AG04449 (cell line): ENCODE data around the gene DNPEP.
"Not testable (repeated sequence)": the region's sequence is repeated elsewhere in the genome, so short reads cannot be mapped to it uniquely, and the experiment has no call there.

ENCODE experiments used
- CTCF ChIA-PET: fragments of 350-600 bp; formaldehyde crosslinking; extraction: SDS; loops from one replicate; lab custom pipeline; 2021; ENCODE audit warnings: antibody characterized with exemption; lab: Yijun Ruan, JAX
- POLR2A ChIA-PET: fragments of 400-600, 350-600 bp; formaldehyde crosslinking; extraction: SDS; loops from one replicate; lab custom pipeline; 2020; ENCODE audit warnings: antibody characterized with exemption, inconsistent platforms; lab: Yijun Ruan, JAX
- DNase-seq: peaks from one replicate; pipeline ENCODE4 v3.0.0-alpha.2; 2010; ENCODE audit warnings: low read depth, low spot score
- H3K4me3 ChIP-seq: 2 replicates; pipeline ENCODE4 v1.5.1; 2011; ENCODE audit warnings: low read depth, mild to moderate bottlenecking, control low read depth, low read length
- TF ChIP-seq, protein P1 (sequence below): IDR thresholded peaks from one replicate; pipeline ENCODE4 v1.5.1; 2011; ENCODE audit warnings: mild to moderate bottlenecking, moderate library complexity, low read length, control low read depth, inconsistent platforms; ENCODE audit not compliant: insufficient read depth; ENCODE audit errors: missing control alignments

DNPEP gene

DNA sequence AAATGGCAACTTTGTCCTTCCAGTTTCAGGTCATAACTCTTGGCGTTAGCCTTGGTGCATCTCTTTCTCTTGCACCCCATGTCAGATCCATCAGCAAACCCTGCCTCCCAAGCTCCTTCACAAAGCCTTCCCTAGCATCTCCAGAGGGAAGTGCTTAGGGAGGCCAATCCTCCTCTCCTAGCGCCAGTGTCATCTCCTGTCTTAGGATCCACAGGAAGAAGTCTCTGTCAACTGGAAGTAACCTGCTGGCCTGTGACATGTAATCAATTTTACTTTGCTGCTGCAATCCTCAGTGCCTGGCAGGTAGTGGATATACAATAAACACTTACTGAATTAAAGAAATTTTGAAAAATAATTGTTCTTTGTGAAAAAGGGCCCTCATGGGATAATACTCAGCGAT, 7.9 kb upstream of the DNPEP start:
- H3K4me3 ChIP-seq: no peak overlapping the region
- TF ChIP-seq, protein P1, sequence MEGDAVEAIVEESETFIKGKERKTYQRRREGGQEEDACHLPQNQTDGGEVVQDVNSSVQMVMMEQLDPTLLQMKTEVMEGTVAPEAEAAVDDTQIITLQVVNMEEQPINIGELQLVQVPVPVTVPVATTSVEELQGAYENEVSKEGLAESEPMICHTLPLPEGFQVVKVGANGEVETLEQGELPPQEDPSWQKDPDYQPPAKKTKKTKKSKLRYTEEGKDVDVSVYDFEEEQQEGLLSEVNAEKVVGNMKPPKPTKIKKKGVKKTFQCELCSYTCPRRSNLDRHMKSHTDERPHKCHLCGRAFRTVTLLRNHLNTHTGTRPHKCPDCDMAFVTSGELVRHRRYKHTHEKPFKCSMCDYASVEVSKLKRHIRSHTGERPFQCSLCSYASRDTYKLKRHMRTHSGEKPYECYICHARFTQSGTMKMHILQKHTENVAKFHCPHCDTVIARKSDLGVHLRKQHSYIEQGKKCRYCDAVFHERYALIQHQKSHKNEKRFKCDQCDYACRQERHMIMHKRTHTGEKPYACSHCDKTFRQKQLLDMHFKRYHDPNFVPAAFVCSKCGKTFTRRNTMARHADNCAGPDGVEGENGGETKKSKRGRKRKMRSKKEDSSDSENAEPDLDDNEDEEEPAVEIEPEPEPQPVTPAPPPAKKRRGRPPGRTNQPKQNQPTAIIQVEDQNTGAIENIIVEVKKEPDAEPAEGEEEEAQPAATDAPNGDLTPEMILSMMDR: no peak
- ChIA-PET POLR2A (no interaction called here), CTCF (interaction anchor here (1.3 to 16.3 kb wide), 2 partner anchors 9 to 132 kb away, joined by 6 to 887 read pairs; no protein-coding TSS in a partner anchor)
- DNase-seq: no peak

DNA sequence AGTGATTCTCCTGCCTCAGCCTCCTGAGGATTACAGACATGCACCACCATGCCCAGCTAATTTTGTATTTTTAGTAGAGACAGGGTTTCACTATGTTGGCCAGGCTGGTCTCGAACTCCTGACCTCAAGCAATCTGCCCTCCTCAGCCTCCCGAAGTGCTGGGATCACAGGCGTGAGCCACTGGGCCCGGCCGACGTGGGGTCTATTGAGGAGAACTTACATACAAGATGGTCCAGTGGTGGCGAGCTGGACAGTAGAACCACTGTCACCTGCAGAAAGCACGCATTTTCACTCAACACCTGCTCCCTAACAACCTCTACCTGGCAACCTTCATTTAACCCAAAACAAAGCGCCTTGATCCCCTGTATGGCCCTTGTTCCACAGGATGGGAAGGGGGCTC, 7.3 kb upstream of the DNPEP start:
- CTCF ChIA-PET: interaction anchor here (1.3 to 16.3 kb wide), 2 partner anchors 9 to 133 kb away, joined by 6 to 887 read pairs; no protein-coding TSS in a partner anchor
- H3K4me3 ChIP-seq, DNase-seq, POLR2A ChIA-PET: not testable (repeated sequence)

DNA sequence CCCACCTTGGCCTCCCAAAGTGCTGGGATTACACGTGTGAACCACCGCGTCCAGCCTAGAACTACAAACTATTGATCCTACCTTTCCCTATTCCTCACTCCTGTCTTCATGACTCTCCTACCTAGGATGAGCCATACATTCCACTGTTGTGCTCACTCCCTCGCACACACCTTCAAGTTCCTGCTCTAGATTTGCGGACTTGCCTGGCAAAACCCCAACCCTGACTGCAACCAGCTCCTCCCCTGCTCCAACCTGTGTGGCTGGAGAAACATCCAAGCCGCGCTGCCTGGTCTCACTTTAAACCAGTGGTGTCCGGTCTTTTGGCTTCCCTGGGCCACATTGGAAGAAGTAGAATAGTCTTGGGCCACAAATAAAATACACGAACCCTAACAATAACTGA, 5.0 kb upstream of the DNPEP start:
- POLR2A ChIA-PET: interaction anchor here (0.7 kb wide), 1 partner anchor 49 kb away, joined by 3 read pairs; no protein-coding TSS in a partner anchor
- TF ChIP-seq, protein P1: no peak
- no peak for DNase-seq
- H3K4me3 ChIP-seq: no peak overlapping the region
- CTCF ChIA-PET: interaction anchor here (1.4 to 7.6 kb wide), 4 partner anchors 8 to 138 kb away, joined by 3 to 187 read pairs (median 11); a partner anchor contains a TSS

DNA sequence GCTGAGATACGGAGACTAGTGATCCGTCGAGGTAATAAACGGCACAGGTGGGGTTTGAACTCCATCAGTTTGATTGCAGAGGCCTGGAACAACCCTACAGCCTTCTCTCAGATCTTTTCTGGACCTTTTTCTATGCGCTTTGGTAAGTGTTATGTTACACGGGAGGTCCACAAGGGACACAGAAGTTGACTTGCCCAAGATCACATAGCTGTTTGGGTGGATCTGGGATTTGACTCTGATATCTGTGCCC, 1.1 kb upstream of the DNPEP start:
- POLR2A ChIA-PET: no interaction called here
- DNase-seq: no peak
- TF ChIP-seq, protein P1: no peak
- H3K4me3 ChIP-seq: peak overlapping the region; percentile 56
- CTCF ChIA-PET: interaction anchor here (0.7 to 7.6 kb wide), 31 partner anchors 10 to 301 kb away, joined by 3 to 187 read pairs (median 5); partner anchors contain the start of genes GLB1L, GMPPA, NHEJ1 and STK16

DNA sequence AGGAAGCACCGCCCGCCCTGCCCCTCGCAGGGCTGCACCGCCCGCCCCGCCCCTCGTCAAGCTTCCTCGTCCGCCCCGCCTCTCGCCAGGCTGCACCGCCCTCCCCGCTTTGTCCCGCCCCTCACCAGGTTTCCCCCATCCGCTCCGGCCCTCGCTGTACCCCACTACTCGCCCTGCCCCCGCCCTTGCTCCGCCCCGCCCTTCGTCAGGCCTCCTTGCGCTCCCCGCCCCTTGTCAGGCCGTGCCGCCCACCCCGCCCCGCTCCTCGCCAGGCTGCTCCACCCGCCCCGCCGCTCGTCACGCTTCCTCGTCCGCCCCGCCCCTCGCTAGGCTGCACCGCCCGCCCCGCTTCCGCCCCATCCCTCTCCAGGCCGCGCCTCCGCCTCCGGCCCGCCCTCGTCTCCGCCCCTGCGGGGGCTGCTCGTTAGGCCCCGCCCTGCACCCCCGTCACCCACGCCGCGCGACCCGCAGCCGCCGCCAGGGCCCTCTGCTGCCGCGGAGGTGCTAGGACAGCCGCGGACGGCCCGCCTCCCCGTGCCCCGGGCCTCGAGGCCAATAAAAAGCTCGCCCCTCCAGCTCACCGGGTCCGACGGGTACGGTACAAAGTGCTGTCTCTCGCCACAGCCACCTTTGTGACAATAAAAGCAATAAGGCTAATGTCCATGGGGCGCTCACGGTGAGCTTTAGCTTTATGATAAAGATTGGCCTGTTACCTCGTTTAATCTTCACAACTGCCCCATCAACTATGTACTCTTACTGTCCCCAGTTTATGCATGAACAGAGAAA, 602 bp upstream of the DNPEP start:
- ChIA-PET POLR2A (interaction anchor here (0.9 to 1.4 kb wide), 3 partner anchors 19 to 80 kb away, joined by 3 to 6 read pairs (median 3); no protein-coding TSS in a partner anchor), CTCF (interaction anchor here (0.7 to 7.6 kb wide), 35 partner anchors 9 to 301 kb away, joined by 3 to 187 read pairs (median 4); partner anchors contain the start of genes GLB1L, GMPPA, NHEJ1 and STK16)
- DNase-seq: peak; percentile 73
- peak overlapping the region; percentile 56 for H3K4me3 ChIP-seq
- TF ChIP-seq, protein P1: peak; percentile 60

DNA sequence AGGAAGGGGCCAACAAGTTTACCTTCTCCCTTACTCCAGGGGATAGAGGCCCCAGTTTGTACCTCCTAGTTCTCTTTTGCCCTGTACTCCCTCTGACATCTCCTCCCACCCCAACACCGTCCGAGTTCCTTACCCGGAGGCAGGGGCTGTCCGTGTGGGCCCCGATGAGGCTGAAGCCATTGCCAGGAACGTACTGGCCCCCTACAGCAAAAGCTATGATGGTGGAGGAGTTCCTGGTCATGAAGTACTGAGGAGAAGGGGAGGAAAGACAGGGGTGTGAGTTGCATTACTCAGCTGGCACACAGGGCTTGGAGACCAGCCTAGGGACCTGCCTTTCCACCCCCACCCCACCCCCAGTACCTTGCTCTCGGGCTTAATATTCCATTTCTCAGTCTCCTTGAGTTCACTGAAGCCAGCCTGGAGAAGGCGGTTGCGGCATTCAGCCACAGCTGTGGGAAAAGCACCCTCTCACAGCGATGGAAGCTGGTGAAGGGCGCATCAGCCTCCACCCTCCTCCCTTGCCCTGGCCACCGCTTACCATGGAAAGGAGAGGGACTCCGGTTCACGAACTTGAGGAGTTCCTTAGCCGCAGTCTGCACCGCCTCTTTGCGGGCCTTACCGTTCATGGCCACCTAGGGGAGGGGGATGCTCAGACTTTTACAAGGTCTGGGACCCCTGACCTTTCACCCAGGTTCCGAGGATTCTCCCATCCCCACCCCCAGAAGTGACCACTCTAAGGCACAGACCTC, 1.0 kb downstream of the DNPEP start:
- TF ChIP-seq, protein P1: no peak
- no peak for DNase-seq
- peak overlapping the region; percentile 88 for H3K4me3 ChIP-seq
- ChIA-PET POLR2A (interaction anchor here (0.7 to 1.4 kb wide), 5 partner anchors 10 to 82 kb away, joined by 3 to 4 read pairs (median 3); no protein-coding TSS in a partner anchor), CTCF (interaction anchor here (0.5 to 7.6 kb wide), 11 partner anchors 7 to 227 kb away, joined by 3 to 187 read pairs (median 4); partner anchors contain the start of genes CHPF, NHEJ1 and TMEM198)
